Mucosa of descending colon (tissue), 3 donors: ENCODE measurements around the gene RFX1. TPM values are rescaled to one million over a fixed set of nuclear protein-coding genes. Genes with fewer than 3 reads are reported as not detected.

Source experiments
- ATAC-seq: fragments of 200-7000 bp; cut with Tn5 transposase; one replicate; pipeline ENCODE4 v1.9.1; 2020; ENCODE audit warnings: mild to moderate bottlenecking, moderate library complexity
- DNase-seq, 3 donors: peaks; one replicate each; pipeline ENCODE4 v3.0.0-alpha.2; 2020
- H3K36me3 ChIP-seq: fragments of 200-600 bp; one replicate; pipeline ENCODE4 v1.8.0; 2021; ENCODE audit warnings: low read depth, mild to moderate bottlenecking
- H3K4me1 ChIP-seq: fragments of 200-600 bp; one replicate; pipeline ENCODE4 v1.8.0; 2021; ENCODE audit warnings: low read depth, mild to moderate bottlenecking
- H3K4me3 ChIP-seq: fragments of 200-600 bp; one replicate; pipeline ENCODE4 v1.8.0; 2021; ENCODE audit warnings: mild to moderate bottlenecking
- H3K9me3 ChIP-seq: fragments of 200-600 bp; one replicate; pipeline ENCODE4 v1.8.0; 2021; ENCODE audit warnings: mild to moderate bottlenecking
- intact Hi-C, 2 donors: fragments of 100-400 bp; cut with DNase I in 1 of 2; cut with micrococcal nuclease in 1 of 2; formaldehyde crosslinking; loops; one replicate each; pipeline versions ENCODE4 v1.11.0 to v1.11.1; 2022; cut with DNase I, micrococcal nuclease
- total RNA-seq, 3 donors: library from RNA; stranded (reverse); fragmentation: NEBNext Ultra II Directional in 2 of 3; extraction: Animal tissue kit (Norgen Biotek cat#: 25700) in 2 of 3; gene quantifications; one replicate each; pipeline versions ENCODE4 v1.2.1 to v1.2.4, GENCODE V29; 2021 to 2023
- TF ChIP-seq, protein P1 (sequence below): fragments of 200-600 bp; IDR thresholded peaks from one replicate; pipeline ENCODE4 v1.8.0; 2022; ENCODE audit warnings: antibody characterized with exemption, mild to moderate bottlenecking
- donor health status: DM: no; HTN: no; CAD: no; lungs with moderate emphysema.
- donor health status: DM: no; HTN: no; CAD: no.
- donor health status: DM: no; HTN: yes; CAD: no.

RFX1 gene
- total RNA-seq, 3 donors from 2014 or later, result 15.8 to 17.9 (median 17.1) TPM

DNA sequence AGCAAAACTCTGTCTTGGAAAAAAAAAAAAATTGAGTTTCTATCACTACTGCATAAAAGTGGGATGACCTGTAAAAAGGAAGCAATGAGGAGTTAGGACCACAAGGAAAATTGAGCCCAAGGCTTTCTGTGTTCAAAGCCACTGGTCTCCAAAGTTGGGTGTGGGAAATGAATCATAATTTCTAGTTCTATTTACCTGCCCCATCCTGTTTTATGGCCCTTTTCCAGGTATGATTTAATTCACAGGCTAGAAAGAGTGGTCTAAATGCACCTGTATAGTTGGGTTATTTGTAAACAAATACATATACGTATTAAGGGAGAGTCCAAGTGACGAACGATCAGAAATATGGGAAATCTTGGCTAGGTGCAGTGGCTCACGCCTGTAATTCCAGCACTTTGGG, 59.7 kb downstream of the RFX1 start:
- H3K4me1 ChIP-seq, result no peaks in the 10 kb centered on the region
- no peak for ATAC-seq
- H3K9me3 ChIP-seq, result no peaks in the 10 kb centered on the region
- DNase-seq, result no peak
- H3K36me3 ChIP-seq, result no peaks in the 10 kb centered on the region
- intact Hi-C loops, result no loop called here
- no peak overlapping the region for H3K4me3 ChIP-seq
- TF ChIP-seq, protein P1, sequence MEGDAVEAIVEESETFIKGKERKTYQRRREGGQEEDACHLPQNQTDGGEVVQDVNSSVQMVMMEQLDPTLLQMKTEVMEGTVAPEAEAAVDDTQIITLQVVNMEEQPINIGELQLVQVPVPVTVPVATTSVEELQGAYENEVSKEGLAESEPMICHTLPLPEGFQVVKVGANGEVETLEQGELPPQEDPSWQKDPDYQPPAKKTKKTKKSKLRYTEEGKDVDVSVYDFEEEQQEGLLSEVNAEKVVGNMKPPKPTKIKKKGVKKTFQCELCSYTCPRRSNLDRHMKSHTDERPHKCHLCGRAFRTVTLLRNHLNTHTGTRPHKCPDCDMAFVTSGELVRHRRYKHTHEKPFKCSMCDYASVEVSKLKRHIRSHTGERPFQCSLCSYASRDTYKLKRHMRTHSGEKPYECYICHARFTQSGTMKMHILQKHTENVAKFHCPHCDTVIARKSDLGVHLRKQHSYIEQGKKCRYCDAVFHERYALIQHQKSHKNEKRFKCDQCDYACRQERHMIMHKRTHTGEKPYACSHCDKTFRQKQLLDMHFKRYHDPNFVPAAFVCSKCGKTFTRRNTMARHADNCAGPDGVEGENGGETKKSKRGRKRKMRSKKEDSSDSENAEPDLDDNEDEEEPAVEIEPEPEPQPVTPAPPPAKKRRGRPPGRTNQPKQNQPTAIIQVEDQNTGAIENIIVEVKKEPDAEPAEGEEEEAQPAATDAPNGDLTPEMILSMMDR, result no peak

DNA sequence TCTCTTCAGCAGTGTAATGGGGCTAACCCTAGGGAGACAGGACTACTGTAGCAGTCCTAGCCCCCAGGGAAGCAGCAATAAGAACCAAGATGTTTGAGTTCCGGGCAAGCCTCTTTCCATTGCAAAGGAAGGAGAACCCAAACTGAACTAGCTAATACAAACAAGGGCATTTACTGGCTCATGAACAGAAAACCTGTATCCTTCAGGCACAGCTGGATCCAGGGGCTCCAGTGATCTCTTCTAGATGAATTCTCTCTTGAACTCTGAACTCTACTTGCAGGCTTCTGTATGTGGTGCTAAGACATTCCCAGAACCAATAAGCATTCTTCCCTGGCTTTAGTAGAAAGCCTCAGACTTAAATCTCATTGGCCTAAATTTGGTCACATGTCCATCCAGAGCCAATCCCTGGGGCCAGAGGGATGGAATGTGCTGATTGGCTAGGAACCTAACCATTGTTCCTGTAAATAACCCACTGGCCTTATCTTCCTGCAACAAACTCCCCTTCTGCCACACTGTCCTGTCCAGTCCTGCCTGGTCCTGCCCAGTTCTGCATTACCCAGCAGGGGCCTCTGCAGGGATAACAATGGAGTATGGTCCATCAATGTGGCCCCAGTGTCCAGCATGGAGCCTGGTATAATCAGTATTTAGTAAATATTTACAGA, 64.0 kb downstream of the RFX1 start:
- no peak for DNase-seq
- peak; percentile 40 for ATAC-seq
- TF ChIP-seq, protein P1, result no peak

DNA sequence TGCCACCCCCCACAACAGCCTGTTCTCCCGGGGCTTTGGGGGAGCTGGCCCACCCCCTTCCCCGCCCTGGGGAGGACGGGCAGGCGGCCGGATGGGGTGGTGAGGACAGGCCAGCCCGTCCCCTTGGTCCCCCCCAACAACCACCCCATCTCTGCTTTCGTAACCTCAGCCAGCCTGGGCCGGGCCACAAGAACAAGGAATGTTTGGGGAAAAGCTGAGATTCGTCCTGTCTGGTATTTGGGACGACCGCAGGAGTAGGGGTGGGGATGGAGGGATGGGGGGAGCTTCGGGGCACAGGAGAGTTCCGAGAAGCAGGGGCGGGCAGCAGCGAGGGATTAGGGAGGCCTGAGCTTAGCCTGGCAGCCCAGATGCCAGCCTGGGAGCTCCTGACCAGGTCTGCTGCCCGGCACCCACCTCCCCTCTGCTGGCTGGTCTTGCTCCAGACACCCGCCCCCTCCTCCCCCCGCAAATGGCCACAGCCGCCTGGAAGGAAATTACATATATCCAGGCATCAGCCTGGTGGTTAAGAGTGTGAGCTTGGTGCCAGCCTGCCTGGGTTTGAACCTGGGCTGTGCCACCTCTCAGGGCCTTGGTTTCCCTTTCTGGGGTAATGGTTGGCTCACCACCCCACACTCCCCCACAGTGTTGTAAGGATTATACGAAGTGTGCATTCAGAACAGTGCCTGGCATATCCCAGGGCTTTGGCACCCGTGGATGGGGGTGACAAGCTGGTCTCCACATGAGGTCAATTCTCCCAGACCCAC, 67.6 kb downstream of the RFX1 start, which contains the start of gene PODNL1:
TSS of gene PODNL1 (minus strand) at position 117 of the 764 bp plus-strand sequence. CDS start 236 bp downstream, outside the sequence.
- ATAC-seq (peak; percentile 19), DNase-seq (no peak)
- Histone ChIP-seq H3K4me3 (no peak within 1 kb of the TSS), H3K36me3 (no peaks in the 10 kb centered on the region), H3K4me1 (peaks cover 4% of the 10 kb centered on the region), H3K9me3 (no peaks in the 10 kb centered on the region)
- intact Hi-C loops, result no loop called here
- TF ChIP-seq, protein P1, result no peak

More for the DNA sequence above, 64.0 kb downstream of the RFX1 start:
- Histone ChIP-seq H3K36me3 (no peaks in the 10 kb centered on the region), H3K4me1 (no peaks in the 10 kb centered on the region), H3K9me3 (no peaks in the 10 kb centered on the region), H3K4me3 (no peak overlapping the region)
- intact Hi-C loops, result no loop called here

DNA sequence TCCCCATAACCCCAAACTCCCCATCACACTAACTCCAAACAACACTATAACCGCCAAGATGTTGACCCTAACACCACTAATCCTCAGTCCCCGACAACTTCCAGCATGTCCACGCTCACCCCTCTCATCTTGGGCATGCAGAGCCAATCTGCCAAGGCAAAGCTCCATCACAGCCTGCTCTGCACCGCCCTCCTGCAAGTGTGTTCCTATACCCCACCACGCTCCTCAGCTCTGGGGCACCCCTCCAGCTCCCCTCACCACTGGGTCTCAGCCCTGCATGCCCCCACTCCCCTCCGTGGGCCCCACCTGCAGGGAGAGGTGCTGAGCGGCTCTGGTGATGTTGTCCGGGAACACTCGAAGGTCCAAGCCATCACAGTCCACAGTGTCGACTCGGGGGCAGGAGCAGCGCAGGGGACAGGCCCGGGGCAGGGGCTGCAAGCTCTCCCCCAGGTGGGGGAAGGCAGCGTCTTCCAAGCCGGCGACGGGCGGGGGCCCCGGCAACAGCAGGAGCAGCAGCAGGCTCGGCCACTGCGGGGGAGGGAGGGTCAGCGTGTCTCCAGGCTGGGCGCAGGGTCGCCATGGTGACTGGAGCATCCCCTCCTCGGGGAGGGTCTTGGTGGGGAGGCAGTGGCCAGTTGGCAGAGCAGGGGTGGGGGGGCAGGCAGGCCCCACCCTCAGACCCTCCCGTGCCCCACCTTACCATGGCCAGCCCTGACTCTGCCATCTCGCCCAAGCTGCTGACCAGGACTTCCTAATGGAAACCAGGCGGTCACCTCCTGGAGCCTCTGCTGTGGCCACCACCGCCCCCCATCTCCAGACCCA, 68.4 kb downstream of the RFX1 start:
- intact Hi-C loops, result no loop called here
- DNase-seq (no peak), ATAC-seq (peak; percentile 5)
- TF ChIP-seq, protein P1, result no peak
- Histone ChIP-seq H3K4me3 (no peak overlapping the region), H3K9me3 (no peaks in the 10 kb centered on the region), H3K4me1 (peaks cover 4% of the 10 kb centered on the region), H3K36me3 (no peaks in the 10 kb centered on the region)

DNA sequence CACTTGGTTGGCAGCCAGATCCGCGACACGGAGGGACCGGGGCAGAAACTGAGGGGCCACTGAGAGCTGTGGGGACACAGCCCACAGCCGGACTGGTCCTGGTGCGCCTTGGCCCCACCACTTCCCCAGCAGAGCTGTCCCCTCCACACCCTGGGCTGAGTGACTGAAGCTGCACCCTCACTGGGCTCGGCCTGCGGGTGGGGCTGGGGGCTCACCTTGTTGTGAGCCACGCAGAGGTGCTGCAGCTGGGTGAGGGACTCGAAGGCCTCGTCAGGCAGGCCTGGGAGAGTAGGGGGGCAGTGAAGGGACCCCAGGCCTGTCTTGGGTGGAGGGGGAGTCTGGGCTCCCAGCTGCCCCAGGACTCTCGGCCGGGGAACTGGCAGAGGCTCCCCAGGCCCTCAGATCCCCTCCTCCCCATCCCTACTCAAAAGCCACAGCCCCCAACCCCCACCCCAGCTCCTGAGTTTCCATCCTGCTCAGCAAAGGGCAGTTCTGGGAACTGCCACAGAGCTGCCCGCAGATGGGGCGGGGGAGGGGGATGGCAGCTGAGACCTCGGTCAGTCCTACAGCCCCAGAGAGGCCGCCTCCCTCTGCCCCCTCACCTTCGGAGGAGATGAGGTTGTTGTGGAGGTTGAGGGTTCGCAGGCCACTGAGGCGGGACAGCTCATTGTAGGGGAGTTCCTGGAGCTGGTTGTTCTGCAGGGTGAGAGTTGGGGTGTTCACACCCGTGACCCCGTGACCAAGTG, 70.2 kb downstream of the RFX1 start:
- no peaks in the 10 kb centered on the region for H3K36me3 ChIP-seq
- no peak overlapping the region for H3K4me3 ChIP-seq
- intact Hi-C loops, result no loop called here
- no peaks in the 10 kb centered on the region for H3K9me3 ChIP-seq
- no peak for DNase-seq
- TF ChIP-seq, protein P1, result no peak
- peaks cover 4% of the 10 kb centered on the region for H3K4me1 ChIP-seq
- ATAC-seq, result no peak
